ENCODE measurements around the gene KRTAP12-4.
"Not testable (repeated sequence)": the region's sequence is repeated elsewhere in the genome, so short reads cannot be mapped to it uniquely, and the experiment has no call there.

KRTAP12-4 gene

DNA sequence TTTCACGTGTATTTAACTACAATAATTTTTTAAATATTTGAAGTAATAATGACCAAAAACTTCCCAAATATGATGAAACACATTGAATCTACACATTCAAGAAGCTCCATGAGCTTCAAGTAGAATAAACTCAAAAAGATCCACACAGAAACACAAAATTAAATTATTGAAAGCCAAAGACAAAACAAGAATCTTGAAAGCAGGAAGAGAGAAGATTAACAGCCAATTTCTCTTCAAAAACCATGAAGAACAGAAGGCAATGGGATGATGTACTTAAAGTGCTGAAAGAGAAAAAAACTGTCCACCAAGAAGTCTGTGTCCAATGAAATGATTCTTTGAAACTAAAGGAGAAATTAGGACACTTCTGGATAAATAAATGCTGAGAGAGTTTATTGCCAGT is 22.4 kb downstream of the KRTAP12-4 start:
- DNase-seq (ENCODE audit: low read depth), result no peak

DNA sequence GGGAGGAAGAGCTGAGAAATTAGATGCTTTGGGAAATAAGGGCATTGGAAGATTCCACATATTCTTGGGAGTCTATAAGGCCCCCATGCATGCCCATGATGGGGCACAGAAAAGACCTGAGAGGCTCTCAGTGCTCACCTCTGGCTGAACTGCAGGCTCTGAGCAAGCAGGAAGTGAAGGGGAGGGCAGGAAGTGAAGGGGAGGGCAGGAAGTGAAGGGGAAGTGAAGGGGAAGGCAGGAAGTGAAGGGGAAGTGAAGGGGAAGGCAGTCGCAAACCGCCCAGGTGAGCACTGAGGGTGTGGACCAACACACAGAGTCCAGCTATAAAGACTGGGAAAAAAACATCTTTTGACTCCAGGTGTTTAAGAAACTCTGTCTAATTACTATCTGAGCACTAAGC is 24.0 kb downstream of the KRTAP12-4 start:
- no peak for DNase-seq (ENCODE audit: low read depth)

DNA sequence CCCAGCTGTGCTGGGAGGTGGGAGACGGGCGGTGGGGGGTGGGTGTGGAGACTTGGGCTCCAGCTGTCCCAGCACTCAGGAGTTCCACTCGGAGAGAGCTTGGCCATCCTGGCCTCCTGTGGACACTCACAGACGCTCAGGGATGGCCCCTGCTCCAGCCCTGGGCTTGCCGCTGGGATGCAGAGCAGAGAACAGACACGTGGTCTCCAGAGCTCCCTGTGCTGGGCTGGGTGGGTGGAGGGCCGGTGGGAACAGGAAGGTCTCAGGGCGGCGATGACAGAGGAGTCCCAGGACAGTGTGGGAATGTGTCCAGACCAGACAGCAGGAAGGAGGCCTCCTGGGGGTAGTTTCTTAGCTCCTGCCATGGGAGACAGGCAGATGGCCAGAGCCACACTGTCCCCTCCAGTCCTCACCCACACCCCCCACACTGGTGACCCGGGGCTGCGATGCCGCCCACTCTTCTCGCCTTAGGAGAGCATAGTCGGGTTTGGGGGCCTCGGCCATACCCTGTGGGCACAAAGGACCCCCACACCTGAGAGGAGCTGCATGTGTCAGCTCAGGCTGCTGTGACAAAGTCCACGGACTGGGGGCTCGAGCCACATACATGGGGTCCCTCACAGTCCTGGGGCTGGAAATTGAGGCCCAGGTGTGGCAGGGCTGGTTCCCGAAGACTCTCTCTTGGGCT is 25.6 kb downstream of the KRTAP12-4 start:
- DNase-seq (ENCODE audit: low read depth), result no peak

DNA sequence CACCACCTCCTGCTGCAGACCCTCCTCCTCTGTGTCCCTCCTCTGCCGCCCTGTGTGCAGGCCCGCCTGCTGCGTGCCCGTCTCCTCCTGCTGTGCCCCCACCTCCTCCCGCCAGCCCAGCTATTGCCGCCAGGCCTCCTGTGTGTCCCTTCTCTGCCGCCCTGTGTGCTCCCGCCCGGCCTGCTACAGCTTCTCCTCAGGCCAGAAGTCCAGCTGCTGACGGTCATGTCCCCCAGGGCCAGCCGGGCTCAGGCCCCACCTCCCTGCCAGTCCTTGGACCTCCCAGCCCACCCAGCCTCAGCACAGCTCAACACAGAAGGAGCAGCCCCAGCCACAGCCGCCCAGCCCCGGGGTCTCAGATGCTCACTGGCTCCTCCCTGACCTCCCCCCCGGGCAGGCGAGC is 26.6 kb downstream of the KRTAP12-4 start:
- not testable (repeated sequence) for DNase-seq (ENCODE audit: low read depth)

DNA sequence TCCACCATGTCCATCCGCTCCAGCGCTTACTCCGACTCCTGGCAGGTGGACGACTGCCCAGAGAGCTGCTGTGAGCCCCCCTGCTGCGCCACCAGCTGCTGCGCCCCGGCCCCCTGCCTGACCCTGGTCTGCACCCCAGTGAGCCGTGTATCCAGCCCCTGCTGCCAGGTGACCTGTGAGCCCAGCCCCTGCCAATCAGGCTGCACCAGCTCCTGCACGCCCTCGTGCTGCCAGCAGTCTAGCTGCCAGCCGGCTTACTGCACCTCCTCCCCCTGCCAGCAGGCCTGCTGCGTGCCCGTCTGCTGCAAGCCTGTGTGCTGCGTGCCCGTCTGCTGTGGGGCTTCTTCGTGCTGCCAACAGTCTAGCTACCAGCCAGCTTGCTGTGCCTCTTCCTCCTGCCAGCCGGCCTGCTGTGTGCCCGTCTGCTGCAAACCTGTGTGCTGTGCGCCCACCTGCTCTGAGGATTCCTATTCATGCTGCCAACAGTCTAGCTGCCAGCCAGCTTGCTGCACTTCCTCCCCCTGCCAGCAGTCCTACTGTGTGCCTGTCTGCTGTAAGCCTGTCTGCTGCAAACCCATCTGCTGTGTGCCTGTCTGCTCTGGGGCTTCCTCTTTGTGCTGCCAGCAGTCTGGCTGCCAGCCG is 27.2 kb downstream of the KRTAP12-4 start:
- not testable (repeated sequence) for DNase-seq (ENCODE audit: low read depth)

DNA sequence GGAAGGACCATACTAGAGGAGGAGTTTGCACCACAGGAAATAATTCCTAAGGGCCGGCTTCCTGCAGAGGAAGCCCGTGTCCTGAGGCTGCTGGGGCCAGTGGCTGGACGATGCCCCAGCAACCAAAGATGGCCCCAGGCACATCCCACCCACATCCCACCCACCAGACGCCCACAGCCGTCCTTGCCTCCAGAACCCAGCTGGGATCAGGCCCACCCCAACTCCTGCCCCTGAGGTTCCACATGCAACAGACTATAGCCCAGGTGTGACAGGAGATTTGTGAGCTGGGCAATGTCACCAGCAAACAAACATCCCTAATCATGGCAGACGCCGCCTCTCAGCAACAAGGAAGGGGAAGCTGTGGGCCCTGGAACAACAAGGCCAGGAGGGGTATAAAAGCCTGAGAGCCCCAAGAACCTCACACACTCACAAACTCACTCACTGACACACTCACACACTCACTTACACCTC is 27.8 kb downstream of the KRTAP12-4 start, which contains the start of gene KRTAP10-9:
Gene KRTAP10-9, plus strand, starts transcription at position 421 of the 471 bp plus-strand sequence. CDS start 79 bp downstream, outside the sequence.
- no peak for DNase-seq (ENCODE audit: low read depth)

DNA sequence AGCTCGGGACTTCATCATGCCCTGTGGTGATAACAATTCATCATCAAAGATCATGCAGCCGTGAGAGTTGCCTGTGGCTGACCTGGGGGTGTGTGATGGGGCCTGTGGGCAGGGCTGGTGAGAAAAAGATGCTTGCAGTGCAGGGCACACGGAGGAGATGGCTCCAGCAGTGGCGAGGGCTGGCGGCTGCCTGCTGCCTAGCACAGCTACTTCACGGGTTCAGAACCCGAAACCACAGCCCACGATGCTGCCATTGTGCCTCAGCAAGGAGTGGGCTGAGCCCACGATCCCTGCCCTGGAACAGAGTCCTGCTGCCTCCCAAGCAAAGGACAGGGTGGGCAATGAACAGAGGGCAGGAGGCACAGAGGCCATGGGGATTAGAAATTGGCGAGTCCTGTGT is 28.2 kb downstream of the KRTAP12-4 start:
- no peak for DNase-seq (ENCODE audit: low read depth)

DNA sequence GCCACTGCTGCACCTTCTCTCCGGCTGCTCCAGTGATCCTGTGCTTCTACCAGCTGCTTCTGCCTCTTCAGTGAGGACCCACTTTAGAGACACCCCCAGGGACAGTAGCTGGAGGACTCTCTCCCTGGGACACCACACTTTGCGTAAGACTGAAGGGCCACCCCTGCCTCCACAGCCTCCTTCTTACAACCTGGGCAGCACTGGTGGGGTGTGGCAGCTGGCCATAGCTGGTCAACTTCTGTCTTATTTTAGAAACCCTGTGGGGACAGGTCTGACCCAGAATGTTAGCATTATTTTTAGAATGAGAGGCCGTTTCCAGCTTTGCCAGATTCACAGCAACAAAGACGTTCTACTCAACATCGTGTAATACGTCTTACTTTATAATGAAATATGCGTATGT is 28.7 kb downstream of the KRTAP12-4 start:
- no peak for DNase-seq (ENCODE audit: low read depth)

DNA sequence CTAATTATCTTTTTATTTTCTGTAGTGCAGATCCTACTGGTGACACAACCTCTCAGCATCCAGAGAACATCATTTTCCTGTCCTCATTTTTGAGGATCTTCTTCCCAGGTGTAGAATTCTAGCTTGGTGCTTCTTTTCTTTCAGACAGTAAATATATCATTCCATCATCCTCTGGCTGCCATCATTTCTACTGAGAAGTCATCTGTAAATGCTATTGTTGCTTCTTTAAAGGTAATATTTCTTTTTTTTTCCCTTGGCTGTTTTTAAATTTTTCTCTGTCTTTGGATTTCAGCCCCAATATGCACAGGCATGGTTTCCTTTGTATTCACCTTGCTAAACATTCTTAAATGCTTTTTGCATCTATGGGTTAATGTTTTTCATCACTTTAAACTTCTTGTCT is 30.9 kb downstream of the KRTAP12-4 start:
- DNase-seq (ENCODE audit: low read depth), result no peak

DNA sequence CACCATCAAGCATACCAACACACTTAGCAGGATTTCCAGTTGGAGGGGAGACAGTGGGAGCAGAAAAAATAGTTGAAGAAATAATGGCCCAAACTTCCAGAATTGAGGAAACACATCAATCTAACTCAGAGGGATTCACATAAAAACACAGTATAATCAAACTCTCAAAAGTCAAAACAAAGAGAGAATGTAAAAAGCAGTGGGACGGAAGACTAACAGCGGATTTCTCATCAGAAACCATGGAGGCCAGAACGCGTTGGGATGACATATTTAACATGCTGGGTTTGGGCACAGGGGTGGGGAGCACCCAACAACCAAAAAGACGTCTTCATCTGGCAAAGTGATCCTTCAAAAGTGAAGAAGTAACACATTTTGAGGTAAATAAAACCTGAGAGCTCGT is 34.6 kb downstream of the KRTAP12-4 start:
- DNase-seq (ENCODE audit: low read depth), result no peak

DNA sequence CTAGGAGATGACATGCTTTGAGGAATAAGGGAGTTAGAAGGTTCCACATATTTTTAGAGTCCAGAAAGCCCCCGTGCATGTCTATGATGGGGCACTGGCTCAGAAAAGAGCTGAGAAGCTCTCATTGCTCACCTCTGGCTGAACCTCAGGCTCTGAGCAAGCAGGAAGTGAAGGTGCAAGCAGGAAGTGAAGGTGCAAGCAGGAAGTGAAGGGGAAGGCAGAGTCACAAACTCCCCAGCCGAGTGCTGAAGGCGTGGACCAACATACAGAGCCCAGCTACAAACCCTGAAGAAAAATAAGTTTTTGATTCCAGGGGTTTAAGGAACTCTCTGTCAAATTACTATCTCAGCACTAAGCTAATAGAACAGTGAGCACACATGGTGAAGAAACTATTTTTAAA is 35.5 kb downstream of the KRTAP12-4 start:
- DNase-seq (ENCODE audit: low read depth), result no peak

DNA sequence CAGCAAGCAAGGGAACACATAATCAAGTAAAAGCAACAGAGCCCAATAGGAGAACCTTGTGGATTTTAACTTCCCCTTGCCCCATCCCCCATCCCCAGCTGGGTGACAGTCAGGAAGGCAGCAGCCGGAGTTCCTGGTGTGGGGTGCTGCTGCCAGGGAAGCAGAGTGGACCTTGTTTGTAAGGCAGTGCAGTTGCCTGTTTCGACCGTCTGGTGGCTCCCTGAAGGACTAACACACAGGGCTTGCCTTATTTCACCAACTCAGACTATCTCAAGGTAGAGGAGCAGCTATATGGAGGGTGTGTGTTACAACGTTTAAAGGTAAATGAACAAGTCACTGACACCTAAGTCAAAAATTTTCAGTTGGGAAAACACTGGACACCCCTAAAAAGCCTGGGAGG is 36.0 kb downstream of the KRTAP12-4 start:
- DNase-seq (ENCODE audit: low read depth), result no peak

DNA sequence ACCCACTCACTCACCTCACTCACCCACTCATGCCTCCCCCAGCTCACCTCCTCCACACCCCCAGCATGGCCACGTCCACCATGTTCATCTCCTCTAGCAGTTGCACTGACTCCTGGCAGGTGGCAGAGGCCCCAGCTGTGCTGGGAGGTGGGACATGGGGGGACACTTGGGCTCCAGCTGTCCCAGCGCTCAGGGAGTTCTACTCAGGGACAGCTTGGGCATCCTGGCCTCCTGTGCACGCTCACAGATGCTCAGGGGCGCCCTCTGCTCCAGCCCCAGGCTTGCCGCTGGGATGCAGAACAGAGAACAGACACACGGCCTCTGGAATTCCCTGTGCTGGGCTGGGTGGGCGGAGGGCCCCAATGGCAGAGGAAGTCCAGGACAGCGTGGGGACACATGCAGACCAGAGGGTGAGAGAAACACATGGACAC is 37.4 kb downstream of the KRTAP12-4 start:
- DNase-seq (ENCODE audit: low read depth), result no peak

DNA sequence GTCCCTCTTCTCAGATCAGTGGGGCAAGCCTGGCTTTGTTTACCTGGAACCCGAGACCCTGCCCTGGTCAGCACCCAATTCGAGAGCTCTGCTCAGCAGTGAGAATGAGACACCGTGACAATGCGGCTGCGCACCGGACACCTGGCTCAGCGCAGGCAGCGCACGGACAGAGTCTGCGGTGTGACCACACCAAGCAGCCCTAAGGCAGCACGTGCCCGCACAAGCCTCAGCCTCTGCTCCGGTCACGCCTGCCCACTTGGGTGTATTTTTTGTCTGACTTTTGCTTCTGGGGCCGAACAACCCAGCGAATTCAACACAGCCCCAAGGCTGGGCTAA is 37.9 kb downstream of the KRTAP12-4 start:
- no peak for DNase-seq (ENCODE audit: low read depth)

DNA sequence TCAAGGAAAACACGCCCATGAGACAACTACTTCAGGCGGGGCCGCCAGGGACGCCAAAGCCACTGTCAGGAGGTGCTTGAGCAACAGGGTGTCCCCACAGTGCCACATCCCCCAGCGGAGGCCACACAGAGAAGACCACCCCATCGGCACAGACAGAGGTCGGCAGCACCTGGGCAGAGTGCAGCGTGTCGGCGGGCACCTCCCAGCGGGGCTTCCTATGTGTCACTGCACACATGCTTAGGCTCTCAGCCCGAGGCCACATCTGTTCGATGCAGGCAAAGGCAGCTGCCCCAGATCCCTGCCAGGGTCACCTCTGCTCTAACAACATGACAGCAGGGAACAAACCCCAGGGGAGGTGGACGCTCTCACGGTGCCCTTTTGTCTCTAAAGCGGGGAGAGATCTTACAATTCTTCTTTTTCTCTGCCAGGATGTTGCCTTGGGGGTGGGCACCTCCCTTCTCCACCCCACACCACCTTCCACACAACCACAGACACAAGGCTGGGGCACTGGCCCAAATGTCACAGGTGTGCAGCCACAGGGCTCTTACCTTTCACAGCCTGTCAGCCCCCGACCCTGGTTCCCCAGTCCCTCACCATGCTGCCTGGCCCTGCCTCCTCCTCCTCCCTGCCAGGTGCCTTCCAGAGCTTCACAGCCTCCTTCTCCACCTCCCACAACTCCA is 38.4 kb downstream of the KRTAP12-4 start:
- no peak for DNase-seq (ENCODE audit: low read depth)

DNA sequence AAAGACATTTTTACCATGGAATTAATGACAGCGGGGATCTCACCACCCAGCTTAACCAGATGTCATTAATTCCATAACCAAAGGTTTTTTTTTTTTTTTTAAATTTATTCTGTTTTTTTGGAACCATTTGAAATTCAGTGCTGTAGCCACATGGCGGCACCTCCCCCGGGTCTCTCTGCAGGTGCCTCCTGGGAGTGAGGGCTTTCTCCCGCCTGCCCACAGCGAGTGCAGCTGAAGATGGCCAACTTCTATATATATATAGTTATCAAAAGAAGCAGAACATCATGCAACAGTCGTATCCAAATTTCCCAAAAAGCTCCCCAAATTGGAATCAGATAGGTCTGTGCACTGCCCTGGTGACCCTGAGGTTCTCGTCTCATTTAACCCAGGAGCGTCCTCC is 39.0 kb downstream of the KRTAP12-4 start:
- DNase-seq (ENCODE audit: low read depth), result no peak

DNA sequence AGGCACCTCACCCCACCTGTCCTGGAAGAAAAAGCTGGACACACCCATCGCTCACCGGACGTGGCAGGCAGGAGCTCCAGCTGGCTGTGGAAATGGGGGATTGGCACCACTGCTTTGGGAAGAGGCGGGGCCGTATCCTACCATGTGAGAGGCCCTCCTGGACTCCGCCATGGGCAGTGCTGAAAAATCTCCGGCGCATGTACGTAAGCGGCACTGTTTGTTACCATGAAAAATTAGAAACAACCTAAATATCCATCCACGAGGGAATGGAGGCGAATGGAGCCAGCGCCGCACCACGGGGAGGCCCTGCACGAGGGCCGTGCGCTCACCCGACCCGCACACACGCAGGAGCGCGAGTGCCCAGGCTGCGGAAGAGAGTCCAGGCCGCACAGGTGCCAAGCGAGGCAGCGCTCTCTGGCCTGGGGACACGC is 39.5 kb downstream of the KRTAP12-4 start:
- no peak for DNase-seq (ENCODE audit: low read depth)

DNA sequence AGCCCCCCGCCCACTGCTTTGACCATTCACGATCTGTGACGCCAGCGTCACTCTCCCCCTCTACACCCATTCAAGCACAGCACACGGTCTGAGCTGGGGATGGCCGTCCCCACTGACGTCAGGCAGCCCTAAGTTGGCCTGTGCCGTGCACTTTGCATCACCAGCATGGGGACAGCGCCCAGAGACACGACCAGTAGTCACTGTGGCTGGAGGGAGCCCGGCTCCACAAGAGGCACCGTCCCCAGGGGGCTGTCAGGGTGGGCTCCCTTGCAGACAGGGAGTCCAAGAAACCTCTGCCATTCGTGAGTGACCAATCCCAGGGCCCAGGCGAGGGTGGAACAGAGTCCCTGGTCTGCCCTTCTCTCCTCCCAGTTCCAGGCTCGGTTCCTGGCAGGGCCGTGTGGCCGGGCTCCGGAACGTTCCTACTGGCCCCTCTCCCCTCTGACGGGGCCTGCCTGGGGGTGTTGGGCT is 40.3 kb downstream of the KRTAP12-4 start:
- DNase-seq (ENCODE audit: low read depth), result no peak

DNA sequence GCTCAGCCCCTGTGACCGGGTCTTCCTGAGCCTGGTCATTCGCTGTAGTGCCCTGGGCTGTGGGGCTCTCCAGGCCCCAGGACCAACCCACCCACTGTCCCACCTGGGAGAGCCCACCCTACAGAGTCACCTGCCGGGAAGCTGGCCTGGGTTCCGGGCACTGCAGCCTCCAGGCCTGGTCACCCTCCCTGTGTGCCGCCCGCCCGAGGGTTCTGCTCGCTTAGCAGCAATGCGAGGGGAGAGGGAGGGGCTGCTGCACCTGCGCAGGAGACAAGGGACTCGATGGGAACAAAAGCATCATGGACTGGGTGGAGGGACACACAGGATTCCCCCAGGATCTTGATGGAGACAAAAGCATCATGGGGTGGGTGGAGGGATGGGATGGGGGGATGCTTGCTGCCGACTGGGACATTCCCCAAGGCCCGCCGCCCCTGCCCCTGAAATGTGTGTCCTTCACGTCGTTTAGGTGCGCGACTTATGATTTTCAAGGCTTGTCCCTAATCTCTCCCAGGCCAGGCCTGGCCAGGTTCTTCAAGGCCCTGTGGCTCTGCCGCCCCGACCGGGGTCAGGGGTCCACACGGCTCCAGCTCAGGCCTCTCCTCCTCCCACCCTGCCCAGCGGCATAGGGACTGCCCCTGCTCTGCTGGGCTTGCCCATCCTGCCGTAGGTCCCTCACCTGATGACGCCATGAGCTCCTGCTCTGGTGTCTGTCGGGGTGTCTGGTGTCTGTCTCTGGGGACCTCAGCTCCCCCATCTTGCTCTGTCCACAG is 40.9 kb downstream of the KRTAP12-4 start:
- no peak for DNase-seq (ENCODE audit: low read depth)

DNA sequence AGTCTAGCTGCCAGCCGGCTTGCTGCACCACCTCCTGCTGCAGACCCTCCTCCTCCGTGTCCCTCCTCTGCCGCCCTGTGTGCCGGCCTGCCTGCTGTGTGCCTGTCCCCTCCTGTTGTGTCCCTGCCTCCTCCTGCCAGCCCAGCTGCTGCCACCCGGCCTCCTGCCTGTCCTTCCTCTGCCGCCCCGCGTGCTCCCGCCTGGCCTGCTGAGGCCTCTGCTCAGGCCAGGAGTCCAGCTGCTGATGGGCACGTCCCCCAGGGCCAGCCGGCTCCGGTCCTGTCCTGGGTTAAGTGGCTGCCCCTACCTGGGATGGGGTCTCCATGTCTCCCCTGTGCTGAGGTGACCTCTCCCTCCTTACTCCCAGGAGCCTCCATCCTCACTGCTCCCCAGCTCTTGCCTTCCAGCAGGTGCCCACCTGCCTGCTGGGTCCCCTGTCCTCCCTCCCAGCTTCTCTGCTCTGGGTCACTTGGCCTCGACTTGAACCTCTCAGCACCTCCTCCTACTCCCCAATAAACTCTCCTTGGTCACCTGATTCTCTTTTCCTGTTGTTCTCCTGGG is 41.7 kb downstream of the KRTAP12-4 start:
- DNase-seq (ENCODE audit: low read depth), result no peak

DNA sequence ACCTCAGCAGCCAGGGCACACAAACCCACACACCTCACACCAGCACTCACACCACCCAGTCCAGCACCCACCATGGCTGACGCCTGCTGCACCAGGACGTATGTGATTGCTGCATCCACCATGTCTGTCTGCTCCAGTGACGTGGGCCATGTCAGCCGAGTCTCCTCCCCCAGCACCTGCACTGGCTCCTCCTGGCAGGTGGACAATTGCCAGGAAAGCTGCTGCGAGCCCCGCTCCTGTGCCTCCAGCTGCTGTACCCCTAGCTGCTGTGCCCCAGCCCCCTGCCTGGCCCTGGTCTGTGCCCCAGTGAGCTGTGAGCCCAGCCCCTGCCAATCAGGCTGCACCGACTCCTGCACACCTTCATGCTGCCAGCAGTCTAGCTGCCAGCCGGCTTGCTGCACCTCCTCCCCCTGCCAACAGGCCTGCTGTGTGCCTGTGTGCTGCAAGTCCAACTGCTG is 42.4 kb downstream of the KRTAP12-4 start, which contains the start of gene KRTAP10-8:
Gene KRTAP10-8, plus strand, starts transcription at position 51 of the 458 bp plus-strand sequence. Its CDS starts 22 bp downstream, at position 73.
- no peak for DNase-seq (ENCODE audit: low read depth)

DNA sequence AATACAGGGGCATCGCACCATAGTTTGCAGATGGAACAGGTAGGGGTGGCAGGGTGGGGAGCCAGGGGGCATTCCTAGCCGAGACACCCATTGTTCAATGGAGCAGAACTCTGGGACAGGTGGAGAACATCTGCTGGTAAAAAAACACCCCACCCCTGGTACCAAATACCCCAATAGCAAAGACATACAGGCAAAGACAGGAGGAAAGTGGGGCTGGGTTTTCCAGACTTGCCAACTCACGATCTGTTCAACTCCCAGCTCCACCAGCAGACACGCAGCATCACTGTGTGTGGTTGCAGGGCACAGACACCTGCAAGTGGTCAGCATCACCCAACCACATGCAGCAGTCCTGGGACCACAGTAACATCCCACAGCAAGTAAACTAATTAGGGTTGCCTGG is 42.9 kb downstream of the KRTAP12-4 start:
- no peak for DNase-seq (ENCODE audit: low read depth)
